Common myeloid progenitor, CD34-positive (primary cell): ENCODE measurements around the gene ASB12.

Source experiments
- CTCF ChIA-PET: fragments of 350-600 bp; sonication (Branson Sonifier 250); formaldehyde crosslinking; loops from one replicate; lab custom pipeline; 2021; ENCODE audit warnings: antibody characterized with exemption; lab: Charles Lee
- POLR2A ChIA-PET: fragments of 350-600 bp; sonication (Branson Sonifier 250); formaldehyde crosslinking; loops from one replicate; lab custom pipeline; 2021; ENCODE audit warnings: antibody characterized with exemption; lab: Charles Lee
- DNase-seq, 3 donors: peaks; one replicate each; pipeline versions ENCODE4 v3.0.0 to v3.0.0-alpha.2; 2013
- H3K27ac ChIP-seq, 2 experiments: 1 replicate in 1 of 2; 2 replicates in 1 of 2; pipeline ENCODE4 v1.7.0; 2013; ENCODE audit warnings: inconsistent platforms in 2 of 2, low read length in 2 of 2, mild to moderate bottlenecking in 2 of 2, low read depth in 1 of 2, moderate library complexity in 1 of 2; ENCODE audit not compliant: severe bottlenecking in 2 of 2, insufficient read depth in 1 of 2, poor library complexity in 1 of 2
- H3K27me3 ChIP-seq, 5 experiments: replicated peaks in 2 of 5; 1 replicate in 3 of 5; 2 replicates in 2 of 5; pipeline versions ENCODE4 v1.6.1 to v1.7.0; 2013; ENCODE audit warnings: low read length in 4 of 5, mild to moderate bottlenecking in 2 of 5, moderate library complexity in 2 of 5, inconsistent platforms in 1 of 5; ENCODE audit not compliant: insufficient read depth in 5 of 5, control insufficient read depth in 4 of 5
- H3K36me3 ChIP-seq, 4 experiments: 1 replicate in 2 of 4; 2 replicates in 2 of 4; pipeline versions ENCODE4 v1.6.1 to v1.7.0; 2013; ENCODE audit warnings: low read length in 3 of 4, control low read depth in 1 of 4, mild to moderate bottlenecking in 1 of 4; ENCODE audit not compliant: control insufficient read depth in 4 of 4, insufficient read depth in 4 of 4
- H3K4me1 ChIP-seq, 4 experiments: 1 replicate in 3 of 4; 2 replicates in 1 of 4; pipeline versions ENCODE4 v1.6.1 to v1.7.1; 2013; ENCODE audit warnings: low read length in 3 of 4, mild to moderate bottlenecking in 3 of 4, control low read depth in 1 of 4, inconsistent platforms in 1 of 4, moderate library complexity in 1 of 4; ENCODE audit not compliant: control insufficient read depth in 4 of 4, insufficient read depth in 4 of 4; ENCODE audit errors: control extremely low read depth in 1 of 4
- H3K4me3 ChIP-seq, 7 experiments: 1 replicate in 4 of 7; 2 replicates in 3 of 7; pipeline versions ENCODE4 v1.5.1 to v1.7.0; 2013; ENCODE audit warnings: mild to moderate bottlenecking in 7 of 7, low read length in 6 of 7, moderate library complexity in 6 of 7, inconsistent platforms in 2 of 7, low read depth in 2 of 7, control low read depth in 1 of 7; ENCODE audit not compliant: insufficient read depth in 4 of 7, control insufficient read depth in 1 of 7; ENCODE audit errors: extremely low read depth in 1 of 7
- H3K9me3 ChIP-seq, 5 experiments: 1 replicate in 4 of 5; 2 replicates in 1 of 5; pipeline versions ENCODE4 v1.6.1 to v1.7.1; 2013; ENCODE audit warnings: low read length in 4 of 5, mild to moderate bottlenecking in 2 of 5, inconsistent platforms in 1 of 5, low read depth in 1 of 5, moderate library complexity in 1 of 5; ENCODE audit not compliant: control insufficient read depth in 4 of 5, insufficient read depth in 2 of 5; ENCODE audit errors: control extremely low read depth in 1 of 5
- WGBS: methylation state at CpG from one replicate; pipeline ENCODE4 v1.1.5; 2013; ENCODE audit not compliant: insufficient coverage; 5-methylcytosine and 5-hydroxymethylcytosine counted together

The ASB12 gene

DNA sequence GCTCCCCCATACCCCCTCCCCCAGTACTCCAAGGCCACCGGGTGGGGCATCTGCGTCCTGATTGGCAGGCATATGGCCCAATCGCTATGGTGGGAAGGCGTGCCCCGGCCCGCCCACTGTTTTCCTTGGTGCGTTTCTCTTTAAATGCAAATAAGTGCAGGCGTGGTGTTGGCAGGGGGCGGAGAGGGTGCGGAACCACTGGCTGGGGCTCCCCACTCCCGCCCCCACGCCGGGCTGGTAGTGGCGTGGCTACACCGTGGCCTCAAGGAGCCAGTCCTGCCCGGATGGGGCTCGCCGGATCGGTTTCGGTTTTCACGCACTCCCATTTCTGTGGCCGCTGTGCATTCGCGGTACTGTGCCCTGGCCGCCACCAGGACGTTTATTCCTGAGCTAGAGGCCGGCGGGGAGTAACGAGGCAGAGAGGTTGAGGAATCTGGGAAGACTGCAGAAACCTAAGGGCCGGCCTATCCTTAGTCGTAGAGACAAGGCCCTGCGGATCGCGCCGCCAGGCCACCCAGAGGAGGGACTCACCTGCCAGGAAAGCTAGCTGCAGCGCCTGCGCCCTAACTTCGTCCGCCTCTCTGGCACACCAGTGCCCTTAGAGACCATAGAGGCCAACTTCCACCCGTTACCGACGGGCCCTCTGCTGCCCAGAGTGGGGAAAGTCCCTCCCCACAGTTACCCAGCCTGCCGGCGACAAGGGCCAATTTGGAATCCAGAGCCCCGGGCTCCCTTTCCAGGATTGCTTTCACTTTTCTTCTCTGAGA lies 24.5 kb downstream of the ASB12 start:
- Histone ChIP-seq H3K9me3 (no peaks in the 10 kb centered on the region), H3K4me3 (peak overlapping the region; percentile 59 to 84 (median 72)), H3K36me3 (no peaks in the 10 kb centered on the region), H3K4me1 (peaks cover 0 to 22% (median 16%) of the 10 kb centered on the region in 4 experiments), H3K27ac (peak overlapping the region; percentile 78 to 90), H3K27me3 (peaks cover 0 to 9% (median 0%) of the 10 kb centered on the region in 5 experiments)
- POLR2A ChIA-PET: no interaction called here
- WGBS: 36% methylated on average over 35 of the region's 45 CpGs
- CTCF ChIA-PET: interaction anchor here (0.6 kb wide), 1 partner anchor 188 kb away, joined by 3 read pairs; no protein-coding TSS in a partner anchor
- DNase-seq: peak; percentile 89 to 97 (median 95)

- CTCF ChIA-PET: interaction anchor here (0.6 kb wide), 1 partner anchor 189 kb away, joined by 3 read pairs; no protein-coding TSS in a partner anchor
- H3K4me3 ChIP-seq: peak within 1 kb of the TSS; percentile 59 to 84 (median 72)
- no peak for DNase-seq
- peak within 1 kb of the TSS; percentile 78 to 90 for H3K27ac ChIP-seq
- WGBS: 37% methylated on average over 21 of the region's 29 CpGs
- peaks cover 0 to 22% (median 16%) of the 10 kb centered on the region in 4 experiments for H3K4me1 ChIP-seq
- POLR2A ChIA-PET: no interaction called here
- H3K9me3 ChIP-seq: no peaks in the 10 kb centered on the region
- H3K27me3 ChIP-seq: peaks cover 0 to 9% (median 0%) of the 10 kb centered on the region in 5 experiments
- H3K36me3 ChIP-seq: no peaks in the 10 kb centered on the region
These were observed 25.0 kb downstream of the ASB12 start, which contains the start of gene AMER1 for GRCh38 chrX:64205441-64205734. AMER1 (minus strand) TSS chrX:64205708; CDS start chrX:64193286, 12,422 bp downstream.

GRCh38 chrX:64204701-64205440 lies 25.5 kb downstream of the ASB12 start:
- DNase-seq: peak; percentile 25 to 69 (median 56)
- peaks cover 0 to 9% (median 0%) of the 10 kb centered on the region in 5 experiments for H3K27me3 ChIP-seq
- POLR2A ChIA-PET: no interaction called here
- peak overlapping the region in 1 of 2 experiments; percentile 90 for H3K27ac ChIP-seq
- no peaks in the 10 kb centered on the region for H3K9me3 ChIP-seq
- peak overlapping the region; percentile 59 to 84 (median 72) for H3K4me3 ChIP-seq
- no peaks in the 10 kb centered on the region for H3K36me3 ChIP-seq
- CTCF ChIA-PET: interaction anchor here (1.2 kb wide), 1 partner anchor 16 kb away, joined by 3 read pairs; no protein-coding TSS in a partner anchor
- WGBS: 30% methylated on average over 34 of the region's 46 CpGs
- peaks cover 0 to 22% (median 16%) of the 10 kb centered on the region in 4 experiments for H3K4me1 ChIP-seq

DNA sequence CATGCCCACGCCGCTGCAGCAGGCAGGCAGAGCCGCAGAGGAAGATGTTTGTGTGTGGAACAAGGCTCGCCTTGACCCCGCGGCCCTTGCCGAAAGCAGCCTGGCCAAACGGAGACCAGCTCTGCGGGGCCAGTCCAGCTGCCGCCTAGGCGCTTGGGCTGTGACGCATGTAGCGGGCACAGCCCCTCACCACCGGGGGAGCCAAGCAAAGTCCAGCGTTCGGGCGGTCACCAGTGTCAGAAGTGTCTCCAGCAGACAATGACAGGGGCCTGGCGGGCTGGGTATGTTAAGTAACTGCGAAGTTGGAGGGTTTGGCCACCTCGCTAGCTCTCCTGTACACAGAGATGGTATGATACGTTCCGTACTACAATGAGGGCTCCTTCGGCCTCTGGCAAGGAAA lies 26.2 kb downstream of the ASB12 start:
- 75% methylated on average over 23 of the region's 23 CpGs for WGBS
- DNase-seq: no peak
- Histone ChIP-seq H3K9me3 (no peaks in the 10 kb centered on the region), H3K4me3 (peak overlapping the region in 5 of 7 experiments; percentile 59 to 84 (median 72)), H3K27ac (no peak overlapping the region), H3K36me3 (no peaks in the 10 kb centered on the region), H3K27me3 (peaks cover 0 to 9% (median 0%) of the 10 kb centered on the region in 5 experiments), H3K4me1 (peaks cover 0 to 22% (median 16%) of the 10 kb centered on the region in 4 experiments)
- POLR2A ChIA-PET: no interaction called here
- CTCF ChIA-PET: interaction anchor here (1.2 kb wide), 1 partner anchor 16 kb away, joined by 3 read pairs; no protein-coding TSS in a partner anchor

DNA sequence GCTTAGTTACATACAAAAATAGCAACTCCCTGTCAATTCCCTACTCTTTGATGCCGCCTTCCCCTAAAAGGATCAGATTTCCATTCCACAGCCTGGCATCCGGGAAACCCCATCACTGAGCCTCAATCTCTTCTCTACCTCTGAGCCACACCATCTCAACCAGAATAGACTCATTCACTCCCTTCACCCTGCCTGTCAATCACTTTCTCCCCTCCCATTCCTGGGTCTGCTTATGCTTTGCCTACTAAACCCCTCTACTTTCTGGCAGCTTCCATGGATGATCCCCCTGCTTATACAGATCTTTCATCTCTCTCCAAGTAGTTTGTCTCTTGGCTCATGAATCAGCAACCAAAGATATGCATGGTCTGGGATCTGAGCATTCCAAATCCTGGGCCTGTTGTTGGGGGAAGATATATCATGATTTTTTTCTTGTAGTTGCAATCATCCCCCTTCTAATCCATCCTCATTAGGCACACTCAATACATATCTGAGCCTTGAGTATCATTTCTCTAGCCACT lies 27.5 kb downstream of the ASB12 start:
- no peak overlapping the region for H3K27ac ChIP-seq
- no peaks in the 10 kb centered on the region for H3K36me3 ChIP-seq
- 83% methylated on average over 2 of the region's 2 CpGs for WGBS
- peaks cover 0 to 9% (median 0%) of the 10 kb centered on the region in 5 experiments for H3K27me3 ChIP-seq
- no peak for DNase-seq
- H3K9me3 ChIP-seq: no peaks in the 10 kb centered on the region
- CTCF ChIA-PET: no interaction called here
- POLR2A ChIA-PET: no interaction called here
- no peak overlapping the region for H3K4me3 ChIP-seq
- H3K4me1 ChIP-seq: peaks cover 0 to 22% (median 16%) of the 10 kb centered on the region in 4 experiments

DNA sequence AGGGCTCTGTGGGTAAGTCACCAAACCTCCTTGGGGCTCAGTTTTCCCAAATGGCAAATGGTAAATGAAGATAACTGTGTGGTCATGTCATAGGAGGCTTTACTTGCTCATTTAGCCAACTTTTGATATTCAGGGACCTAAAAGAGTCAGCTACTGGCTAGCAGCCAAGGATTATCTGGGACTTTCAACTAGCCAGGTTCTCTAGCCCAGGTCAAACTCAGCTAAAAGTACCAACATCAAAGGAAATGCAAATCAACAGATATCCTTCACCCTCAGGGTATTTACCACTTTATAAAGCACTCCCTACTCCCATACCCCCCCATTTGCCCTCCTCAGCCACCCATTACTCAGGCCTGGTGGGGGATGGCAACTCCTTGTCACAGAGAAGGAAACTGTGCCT lies 32.4 kb downstream of the ASB12 start:
- H3K27ac ChIP-seq: no peak overlapping the region
- DNase-seq: no peak
- ChIA-PET POLR2A (no interaction called here), CTCF (no interaction called here)
- peaks cover 0 to 7% (median 2%) of the 10 kb centered on the region in 4 experiments for H3K36me3 ChIP-seq
- no peaks in the 10 kb centered on the region for H3K4me1 ChIP-seq
- no peak overlapping the region for H3K4me3 ChIP-seq
- H3K9me3 ChIP-seq: no peaks in the 10 kb centered on the region
- H3K27me3 ChIP-seq: no peaks in the 10 kb centered on the region
